ENCODE data around the gene ALK. TPM values are rescaled to one million over a fixed set of nuclear protein-coding genes. Genes with fewer than 3 reads are reported as not detected.

ALK gene
- total and polyA plus RNA-seq, 2 donors (not counting 1 experiment from before 2014, with no cell fraction given), result not detected

- Histone ChIP-seq H2AFZ (ENCODE audit: insufficient read depth, low read depth, low read length, poor library complexity, severe bottlenecking) (no peak overlapping the region), H3K36me3 (replicated peaks in 1 of 2; ENCODE audit: control extremely low read depth in 1 of 2, control insufficient read depth in 1 of 2, extremely low read depth in 1 of 2, insufficient read depth in 2 of 2, low read length in 1 of 2) (no peaks in the 10 kb centered on the region), H3K9ac (ENCODE audit: low read length) (no peak overlapping the region), H3K4me2 (replicated peaks; ENCODE audit: low read depth, low read length, poor library complexity, severe bottlenecking) (no peak overlapping the region), H3K9me3 (ENCODE audit: control extremely low read depth in 1 of 3, control insufficient read depth in 2 of 3, insufficient read depth in 1 of 3, low read length in 2 of 3) (no peaks in the 10 kb centered on the region), H3K4me1 (ENCODE audit: control insufficient read depth in 2 of 2, insufficient read depth in 2 of 2, low read length in 2 of 2) (no peaks in the 10 kb centered on the region), H4K20me1 (ENCODE audit: control insufficient read depth, insufficient read depth, low read length, poor library complexity, severe bottlenecking) (no peaks in the 10 kb centered on the region), H3K79me2 (ENCODE audit: control insufficient read depth, insufficient read depth, low read length) (no peaks in the 10 kb centered on the region), H3K27me3 (replicated peaks in 1 of 4; ENCODE audit: control extremely low read depth in 1 of 4, control insufficient read depth in 3 of 4, insufficient read depth in 4 of 4, low read length in 3 of 4) (peaks cover 0 to 6% (median 4%) of the 10 kb centered on the region in 4 experiments), H3K4me3 (ENCODE audit: control extremely low read depth in 1 of 5, extremely low read depth in 1 of 5, insufficient read depth in 1 of 5, low read depth in 2 of 5, low read length in 4 of 5) (no peak overlapping the region), H3K27ac (ENCODE audit: low read length in 2 of 2) (no peak overlapping the region)
- Mint-ChIP-seq H3K27me3 (peaks cover 17% of the 10 kb centered on the region), H3K9me3 (ENCODE audit: insufficient read depth) (no peaks in the 10 kb centered on the region), H3K4me1 (no peaks in the 10 kb centered on the region), H3K27ac (no peak overlapping the region), H3K4me3 (no peak overlapping the region)
- CTCF ChIA-PET, result no interaction called here
- ATAC-seq (ENCODE audit: low read depth), result no peak
- DNase-seq, result no peak
- intact Hi-C loops (cut with micrococcal nuclease), result no loop called here
- POLR2A ChIA-PET, result no interaction called here
- TF ChIP-seq EZH2 (IDR thresholded peaks at IDR 0.05; ENCODE audit: borderline replicate concordance, insufficient read depth, low read depth, low read length, poor library complexity, severe bottlenecking), result no peak
Measured at GRCh38 chr2:29676886-29677453, 244.4 kb downstream of the ALK start.

DNA sequence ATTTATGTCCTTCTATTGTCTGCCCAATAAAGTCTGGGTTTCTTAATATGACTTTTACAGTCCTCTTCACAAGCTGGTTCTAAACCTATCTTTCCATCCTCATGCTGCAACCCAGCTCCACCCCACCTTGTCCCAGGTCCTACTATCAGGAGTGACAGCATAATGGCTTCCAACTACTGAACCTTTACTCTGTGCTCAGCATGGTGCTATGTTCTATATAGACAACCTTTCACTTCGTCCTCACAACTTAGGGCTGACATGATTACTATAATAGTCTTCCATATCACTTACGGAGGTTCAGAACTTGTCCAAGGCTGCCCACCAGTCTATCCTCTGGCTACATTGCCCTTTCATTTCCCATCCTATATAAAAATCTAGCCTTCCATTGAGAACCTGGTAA, 256.8 kb downstream of the ALK start:
- no peak overlapping the region for H3K27ac Mint-ChIP-seq
- Histone ChIP-seq H3K9me3 (ENCODE audit: control extremely low read depth in 1 of 3, control insufficient read depth in 2 of 3, insufficient read depth in 1 of 3, low read length in 2 of 3) (peaks cover 0 to 3% (median 0%) of the 10 kb centered on the region in 3 donors), H3K79me2 (ENCODE audit: control insufficient read depth, insufficient read depth, low read length) (no peaks in the 10 kb centered on the region), H3K4me2 (replicated peaks; ENCODE audit: low read depth, low read length, poor library complexity, severe bottlenecking) (no peak overlapping the region), H3K9ac (ENCODE audit: low read length) (no peak overlapping the region), H4K20me1 (ENCODE audit: control insufficient read depth, insufficient read depth, low read length, poor library complexity, severe bottlenecking) (no peaks in the 10 kb centered on the region), H3K4me1 (ENCODE audit: control insufficient read depth in 2 of 2, insufficient read depth in 2 of 2, low read length in 2 of 2) (no peaks in the 10 kb centered on the region), H3K36me3 (replicated peaks in 1 of 2; ENCODE audit: control extremely low read depth in 1 of 2, control insufficient read depth in 1 of 2, extremely low read depth in 1 of 2, insufficient read depth in 2 of 2, low read length in 1 of 2) (no peaks in the 10 kb centered on the region), H2AFZ (ENCODE audit: insufficient read depth, low read depth, low read length, poor library complexity, severe bottlenecking) (no peak overlapping the region), H3K27ac (ENCODE audit: low read length in 2 of 2) (no peak overlapping the region), H3K27me3 (replicated peaks in 1 of 4; ENCODE audit: control extremely low read depth in 1 of 4, control insufficient read depth in 3 of 4, insufficient read depth in 4 of 4, low read length in 3 of 4) (no peaks in the 10 kb centered on the region), H3K4me3 (ENCODE audit: control extremely low read depth in 1 of 5, extremely low read depth in 1 of 5, insufficient read depth in 1 of 5, low read depth in 2 of 5, low read length in 4 of 5) (no peak overlapping the region)
- WGBS (ENCODE audit: insufficient coverage), result 83% methylated on average over 2 of the region's 2 CpGs
- no peak for DNase-seq
- H3K4me1 Mint-ChIP-seq, result no peaks in the 10 kb centered on the region
- POLR2A ChIA-PET, result no interaction called here
- H3K27me3 Mint-ChIP-seq, result no peaks in the 10 kb centered on the region
- no peak for ATAC-seq (ENCODE audit: low read depth)
- intact Hi-C loops (cut with micrococcal nuclease), result no loop called here
- no peak for TF ChIP-seq EZH2 (IDR thresholded peaks at IDR 0.05; ENCODE audit: borderline replicate concordance, insufficient read depth, low read depth, low read length, poor library complexity, severe bottlenecking)
- TF ChIP-seq, protein P1, sequence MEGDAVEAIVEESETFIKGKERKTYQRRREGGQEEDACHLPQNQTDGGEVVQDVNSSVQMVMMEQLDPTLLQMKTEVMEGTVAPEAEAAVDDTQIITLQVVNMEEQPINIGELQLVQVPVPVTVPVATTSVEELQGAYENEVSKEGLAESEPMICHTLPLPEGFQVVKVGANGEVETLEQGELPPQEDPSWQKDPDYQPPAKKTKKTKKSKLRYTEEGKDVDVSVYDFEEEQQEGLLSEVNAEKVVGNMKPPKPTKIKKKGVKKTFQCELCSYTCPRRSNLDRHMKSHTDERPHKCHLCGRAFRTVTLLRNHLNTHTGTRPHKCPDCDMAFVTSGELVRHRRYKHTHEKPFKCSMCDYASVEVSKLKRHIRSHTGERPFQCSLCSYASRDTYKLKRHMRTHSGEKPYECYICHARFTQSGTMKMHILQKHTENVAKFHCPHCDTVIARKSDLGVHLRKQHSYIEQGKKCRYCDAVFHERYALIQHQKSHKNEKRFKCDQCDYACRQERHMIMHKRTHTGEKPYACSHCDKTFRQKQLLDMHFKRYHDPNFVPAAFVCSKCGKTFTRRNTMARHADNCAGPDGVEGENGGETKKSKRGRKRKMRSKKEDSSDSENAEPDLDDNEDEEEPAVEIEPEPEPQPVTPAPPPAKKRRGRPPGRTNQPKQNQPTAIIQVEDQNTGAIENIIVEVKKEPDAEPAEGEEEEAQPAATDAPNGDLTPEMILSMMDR (IDR thresholded peaks at IDR 0.05), result no peak
- CTCF ChIA-PET, result no interaction called here
- H3K4me3 Mint-ChIP-seq, result no peak overlapping the region
- no peaks in the 10 kb centered on the region for H3K9me3 Mint-ChIP-seq (ENCODE audit: insufficient read depth)
